AML-193 (cell line): ENCODE measurements around the gene ZNF423.
"Not testable (repeated sequence)": the region's sequence is repeated elsewhere in the genome, so short reads cannot be mapped to it uniquely, and the experiment has no call there.

Source experiments
- DNase-seq, 2 experiments: peaks; one replicate each; lab custom pipeline; 2025; lab: John Stamatoyannopoulos, UW

The ZNF423 gene

GRCh38 chr16:49581630-49582298, 274.1 kb downstream of the ZNF423 start:
- DNase-seq: no peak

GRCh38 chr16:49580751-49581303, 275.1 kb downstream of the ZNF423 start:
- DNase-seq: no peak

- DNase-seq: no peak
These were observed 277.4 kb downstream of the ZNF423 start for GRCh38 chr16:49578435-49579024.

- DNase-seq: no peak
These were observed 277.9 kb downstream of the ZNF423 start for GRCh38 chr16:49578018-49578417.

- no peak for DNase-seq
These were observed 279.0 kb downstream of the ZNF423 start for GRCh38 chr16:49576941-49577340.

- DNase-seq: no peak
These were observed 279.8 kb downstream of the ZNF423 start for GRCh38 chr16:49576173-49576494.

GRCh38 chr16:49575346-49576172, 280.4 kb downstream of the ZNF423 start:
- no peak for DNase-seq

- DNase-seq: no peak
These were observed 281.1 kb downstream of the ZNF423 start for GRCh38 chr16:49574826-49575225.

- no peak for DNase-seq
These were observed 288.0 kb downstream of the ZNF423 start for GRCh38 chr16:49567950-49568349.

- DNase-seq: no peak
These were observed 289.5 kb downstream of the ZNF423 start for GRCh38 chr16:49566432-49566831.

- DNase-seq: no peak
These were observed 291.2 kb downstream of the ZNF423 start for GRCh38 chr16:49564496-49565229.

GRCh38 chr16:49563666-49564065, 292.2 kb downstream of the ZNF423 start:
- no peak for DNase-seq

GRCh38 chr16:49562894-49563293, 293.0 kb downstream of the ZNF423 start:
- not testable (repeated sequence) for DNase-seq

GRCh38 chr16:49562228-49562627, 293.7 kb downstream of the ZNF423 start:
- no peak for DNase-seq

GRCh38 chr16:49560004-49560830, 295.7 kb downstream of the ZNF423 start:
- DNase-seq: no peak

GRCh38 chr16:49559242-49559641, 296.7 kb downstream of the ZNF423 start:
- DNase-seq: no peak

- no peak for DNase-seq
These were observed 297.5 kb downstream of the ZNF423 start for GRCh38 chr16:49558451-49558850.

- no peak for DNase-seq
These were observed 299.1 kb downstream of the ZNF423 start for GRCh38 chr16:49556606-49557446.

- DNase-seq: no peak
These were observed 299.7 kb downstream of the ZNF423 start for GRCh38 chr16:49556249-49556605.

GRCh38 chr16:49554681-49555080, 301.2 kb downstream of the ZNF423 start:
- DNase-seq: no peak
